Epithelial cell of proximal tubule (primary cell): Measurements from ENCODE around the gene UBN1. TPM values are rescaled to one million over a fixed set of nuclear protein-coding genes. Genes with fewer than 3 reads are reported as not detected.
"Not testable (repeated sequence)": the region's sequence is repeated elsewhere in the genome, so short reads cannot be mapped to it uniquely, and the experiment has no call there.

ENCODE experiments used
- DNase-seq: peaks from one replicate; pipeline ENCODE4 v3.0.0-alpha.2; 2011; ENCODE audit warnings: low read depth
- H3K4me3 ChIP-seq: 2 replicates; pipeline ENCODE4 v1.5.1; 2011; ENCODE audit warnings: low read depth, mild to moderate bottlenecking, low read length
- CTCF ChIP-seq: conservative IDR thresholded peaks from 2 replicates; pipeline ENCODE4 v1.5.1; 2012; ENCODE audit warnings: low read depth, mild to moderate bottlenecking, low read length
- total RNA-seq: library from RNA; depleted of rRNA; stranded (reverse); fragments of >200 nt; gene quantifications from 2 replicates; pipeline ENCODE4 v1.2.3, GENCODE V29; 2015

Gene UBN1
- total RNA-seq, 1 donor from 2014 or later: 24.5 TPM

- TF ChIP-seq CTCF: no peak
- DNase-seq: no peak
- no peak overlapping the region for H3K4me3 ChIP-seq
Observed at GRCh38 chr16:4891886-4892216, 44.6 kb downstream of the UBN1 start.

GRCh38 chr16:4892361-4893102 lies 45.3 kb downstream of the UBN1 start:
- no peak for DNase-seq
- no peak for TF ChIP-seq CTCF

GRCh38 chr16:4893103-4893862 lies 46.0 kb downstream of the UBN1 start:
- no peak for TF ChIP-seq CTCF
- H3K4me3 ChIP-seq: no peak overlapping the region
- no peak for DNase-seq

More at GRCh38 chr16:4892361-4893102, 45.3 kb downstream of the UBN1 start:
- no peak overlapping the region for H3K4me3 ChIP-seq

GRCh38 chr16:4894276-4895150 lies 47.2 kb downstream of the UBN1 start:
- DNase-seq: no peak
- no peak for TF ChIP-seq CTCF
- no peak overlapping the region for H3K4me3 ChIP-seq

GRCh38 chr16:4895366-4895765 lies 48.1 kb downstream of the UBN1 start:
- no peak overlapping the region for H3K4me3 ChIP-seq
- no peak for TF ChIP-seq CTCF
- DNase-seq: no peak

- H3K4me3 ChIP-seq, DNase-seq: not testable (repeated sequence)
Observed at GRCh38 chr16:4896761-4897160, 49.5 kb downstream of the UBN1 start.

- TF ChIP-seq CTCF: no peak
- H3K4me3 ChIP-seq: no peak overlapping the region
- DNase-seq: no peak
Observed at GRCh38 chr16:4897328-4897727, 50.0 kb downstream of the UBN1 start.
